Right lobe of liver (tissue), 4 donors: ENCODE measurements around the gene MB21D2.

Experiments
- CTCF ChIP-seq, 4 donors: fragments of 200-600 bp in 3 of 4; fragments of 450-650 bp in 1 of 4; IDR thresholded peaks; one replicate each; pipeline versions ENCODE4 v1.5.1 to v1.8.0; 2016 to 2022; ENCODE audit warnings: antibody characterized with exemption in 4 of 4, mild to moderate bottlenecking in 2 of 4
- POLR2A ChIP-seq: fragments of 450-650 bp; IDR thresholded peaks from one replicate; pipeline ENCODE4 v1.6.1; 2017; ENCODE audit warnings: antibody characterized with exemption, mild to moderate bottlenecking
- donor health status: DM: no; HTN: no; CAD: no.
- donor health status: DM: no; HTN: no; CAD: no.
- donor health status: DM: no; HTN: yes; CAD: no.

- TF ChIP-seq CTCF (IDR thresholded peaks at IDR 0.05): no peak
- no peak for TF ChIP-seq POLR2A
Measured at GRCh38 chr3:192894676-192895075, 23.0 kb downstream of the MB21D2 start.
